Activated CD4-positive, alpha-beta memory T cell treated with anti-CD3 and anti-CD28 coated beads, Interleukin-2, amount 10 ng/mL, durations not matched to agents 7 days and 5 days (primary cell): ENCODE data around the gene ATAD2B. TPM values are rescaled to one million over a fixed set of nuclear protein-coding genes. Genes with fewer than 3 reads are reported as not detected.
"Not testable (repeated sequence)": the region's sequence is repeated elsewhere in the genome, so short reads cannot be mapped to it uniquely, and the experiment has no call there.

Experiments
- CTCF ChIA-PET: fragments of 350-600 bp; sonication (Branson Sonifier 250); formaldehyde crosslinking; loops from one replicate; lab custom pipeline; 2021; ENCODE audit warnings: antibody characterized with exemption, inconsistent platforms; lab: Charles Lee
- POLR2A ChIA-PET: fragments of 350-600 bp; sonication (Branson Sonifier 250); formaldehyde crosslinking; loops from one replicate; lab custom pipeline; 2021; ENCODE audit warnings: antibody characterized with exemption; lab: Charles Lee
- DNase-seq: peaks from one replicate; pipeline ENCODE4 v3.0.0-alpha.2; 2020
- H3K27ac Mint-ChIP-seq: one replicate; pipeline ENCODE4 v1.8.0; 2021; ENCODE audit warnings: mild to moderate bottlenecking, mixed read lengths
- H3K27me3 Mint-ChIP-seq: one replicate; pipeline ENCODE4 v1.8.0; 2021; ENCODE audit warnings: mixed read lengths
- H3K36me3 Mint-ChIP-seq: one replicate; pipeline ENCODE4 v1.8.0; 2021; ENCODE audit warnings: low read depth, mixed read lengths
- H3K4me1 Mint-ChIP-seq: one replicate; pipeline ENCODE4 v1.8.0; 2021; ENCODE audit warnings: mixed read lengths
- H3K4me3 Mint-ChIP-seq: one replicate; pipeline ENCODE4 v1.8.0; 2021; ENCODE audit warnings: mild to moderate bottlenecking, mixed read lengths
- H3K9me3 Mint-ChIP-seq: one replicate; pipeline ENCODE4 v1.8.0; 2021; ENCODE audit warnings: mixed read lengths
- total RNA-seq, 2 experiments: library from RNA; stranded (reverse); gene quantifications; one replicate each; pipeline ENCODE4 v1.2.3, GENCODE V29; 2021

The ATAD2B gene
- total RNA-seq, 2 experiments from 2014 or later = 17.6 to 19.5 TPM

DNA sequence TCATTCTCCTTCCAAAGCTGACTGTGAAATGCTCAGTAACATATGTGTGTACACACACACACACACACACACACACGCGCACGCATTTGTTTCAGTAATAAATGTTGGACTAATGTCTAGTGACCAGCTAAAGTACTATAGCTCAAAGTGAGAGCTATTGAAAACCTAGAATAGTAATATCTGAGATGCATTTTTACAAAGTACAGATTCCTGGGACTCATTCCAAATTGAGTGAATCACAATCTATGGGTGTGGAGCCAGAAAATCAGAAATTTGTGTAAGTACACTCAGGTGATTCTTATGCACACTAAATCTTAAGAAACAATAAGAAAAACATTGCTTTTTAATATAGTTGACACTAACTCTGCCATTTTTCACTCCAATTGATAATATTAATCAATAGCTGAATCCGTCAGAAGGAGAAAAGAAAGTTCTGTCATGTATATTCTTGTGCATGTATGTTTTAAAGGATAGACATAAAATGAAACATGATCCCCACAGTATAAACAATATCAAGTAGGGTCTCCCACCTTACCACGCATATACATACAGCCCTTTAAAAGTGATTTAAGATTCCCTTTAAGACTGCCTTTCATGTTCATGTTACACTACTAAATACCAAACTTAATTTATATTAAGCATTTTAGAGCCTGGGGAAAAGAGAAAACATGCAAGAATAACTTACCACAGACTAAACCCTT lies 123.5 kb downstream of the ATAD2B start:
- CTCF ChIA-PET = interaction anchor here (1.2 to 1.6 kb wide), 2 partner anchors 15 to 281 kb away, joined by 3 to 5 read pairs; partner anchors contain the start of gene TP53I3
- peaks cover 11% of the 10 kb centered on the region for H3K36me3 Mint-ChIP-seq
- H3K9me3 Mint-ChIP-seq = no peaks in the 10 kb centered on the region
- peaks cover 2% of the 10 kb centered on the region for H3K4me1 Mint-ChIP-seq
- no peak overlapping the region for H3K27ac Mint-ChIP-seq
- no peak for DNase-seq
- H3K4me3 Mint-ChIP-seq = no peak overlapping the region
- POLR2A ChIA-PET = no interaction called here
- no peaks in the 10 kb centered on the region for H3K27me3 Mint-ChIP-seq

GRCh38 chr2:23801396-23801795 lies 125.5 kb downstream of the ATAD2B start:
- Mint-ChIP-seq H3K9me3 (no peaks in the 10 kb centered on the region), H3K27me3 (no peaks in the 10 kb centered on the region), H3K4me1 (no peaks in the 10 kb centered on the region), H3K36me3 (peaks cover 4% of the 10 kb centered on the region), H3K27ac (no peak overlapping the region), H3K4me3 (no peak overlapping the region)
- no peak for DNase-seq
- ChIA-PET POLR2A (no interaction called here), CTCF (interaction anchor here (0.9 to 1.3 kb wide), 2 partner anchors 23 to 126 kb away, joined by 3 read pairs; partner anchors contain the start of gene ATAD2B)

- Mint-ChIP-seq H3K9me3 (no peaks in the 10 kb centered on the region), H3K36me3 (peaks cover 6% of the 10 kb centered on the region), H3K27me3 (no peaks in the 10 kb centered on the region), H3K4me1 (no peaks in the 10 kb centered on the region), H3K27ac (no peak overlapping the region), H3K4me3 (no peak overlapping the region)
- POLR2A ChIA-PET = no interaction called here
- no peak for DNase-seq
- CTCF ChIA-PET = no interaction called here
Measured at GRCh38 chr2:23794234-23794633, 132.7 kb downstream of the ATAD2B start.

DNA sequence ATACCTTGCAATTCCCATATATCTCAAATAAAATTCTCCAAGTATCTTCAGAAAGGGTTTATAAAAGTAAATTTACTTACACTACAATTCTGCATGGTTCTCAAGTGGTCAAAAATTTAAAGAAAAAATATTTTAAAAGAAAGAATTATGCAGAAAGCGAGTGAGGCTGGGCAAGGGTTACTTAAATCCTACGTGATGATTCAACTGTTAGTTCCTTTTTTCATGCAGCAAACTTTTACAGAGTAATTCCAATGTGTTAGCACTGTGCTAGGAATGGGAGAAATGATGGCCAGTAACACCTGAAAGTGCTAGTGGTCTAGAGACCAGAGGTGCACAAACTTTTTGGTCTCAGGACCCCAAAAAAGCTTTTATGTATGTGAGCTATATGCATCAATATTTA lies 133.4 kb downstream of the ATAD2B start:
- Mint-ChIP-seq H3K4me3 (no peak overlapping the region), H3K4me1 (peaks cover 7% of the 10 kb centered on the region), H3K36me3 (peaks cover 10% of the 10 kb centered on the region), H3K9me3 (no peaks in the 10 kb centered on the region), H3K27ac (no peak overlapping the region), H3K27me3 (no peaks in the 10 kb centered on the region)
- POLR2A ChIA-PET = no interaction called here
- CTCF ChIA-PET = no interaction called here
- no peak for DNase-seq

DNA sequence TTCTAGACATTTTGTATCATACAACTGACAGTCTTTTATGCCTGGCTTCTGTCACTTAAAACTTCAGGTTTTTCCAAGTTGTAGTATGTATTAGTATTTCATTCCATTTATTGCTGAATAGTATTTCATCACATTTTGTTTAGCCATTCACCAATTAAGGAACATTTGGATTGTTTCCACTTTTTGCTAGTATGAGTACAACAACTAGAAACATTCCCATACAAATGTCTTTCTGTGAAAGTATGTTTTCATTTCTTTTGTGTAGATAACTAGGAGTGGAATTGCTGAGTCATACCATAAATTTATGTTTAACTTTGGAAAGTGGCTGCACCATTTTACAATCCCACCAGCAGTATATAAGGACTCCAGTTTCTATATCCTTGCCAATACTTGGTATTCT lies 135.9 kb downstream of the ATAD2B start:
- ChIA-PET POLR2A (no interaction called here), CTCF (no interaction called here)
- no peak for DNase-seq
- Mint-ChIP-seq H3K9me3 (no peaks in the 10 kb centered on the region), H3K4me1 (peaks cover 17% of the 10 kb centered on the region), H3K27me3 (no peaks in the 10 kb centered on the region), H3K27ac (no peak overlapping the region), H3K4me3 (no peak overlapping the region), H3K36me3 (peaks cover 11% of the 10 kb centered on the region)

DNA sequence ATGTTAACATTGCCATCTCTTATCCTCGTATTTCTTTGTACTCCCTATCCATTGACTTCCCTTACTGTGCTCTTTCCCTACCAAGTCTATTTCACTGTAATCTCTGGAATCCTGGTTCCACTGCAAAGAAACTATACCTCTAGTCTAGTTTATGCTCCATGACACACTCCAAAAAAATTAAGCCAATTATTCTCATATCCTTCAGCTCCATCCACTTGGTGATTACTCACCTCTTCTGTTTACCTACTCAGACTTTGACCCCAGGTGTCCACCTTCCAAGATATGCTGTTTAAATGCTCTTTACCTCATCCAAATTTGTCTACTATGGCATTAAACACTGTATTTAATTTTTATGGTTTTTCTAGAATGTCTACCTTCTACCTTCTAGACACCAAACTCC lies 137.9 kb downstream of the ATAD2B start:
- H3K4me1 Mint-ChIP-seq = peaks cover 17% of the 10 kb centered on the region
- POLR2A ChIA-PET = no interaction called here
- H3K9me3 Mint-ChIP-seq = no peaks in the 10 kb centered on the region
- no peak overlapping the region for H3K27ac Mint-ChIP-seq
- H3K36me3 Mint-ChIP-seq = peaks cover 18% of the 10 kb centered on the region
- DNase-seq = no peak
- no peaks in the 10 kb centered on the region for H3K27me3 Mint-ChIP-seq
- CTCF ChIA-PET = no interaction called here
- no peak overlapping the region for H3K4me3 Mint-ChIP-seq

- Mint-ChIP-seq H3K4me3 (no peak overlapping the region), H3K27ac (no peak overlapping the region), H3K9me3 (no peaks in the 10 kb centered on the region), H3K36me3 (peaks cover 18% of the 10 kb centered on the region), H3K27me3 (no peaks in the 10 kb centered on the region), H3K4me1 (peaks cover 17% of the 10 kb centered on the region)
- no peak for DNase-seq
- ChIA-PET POLR2A (no interaction called here), CTCF (interaction anchor here (1.2 kb wide), 1 partner anchor 16 kb away, joined by 3 read pairs; no protein-coding TSS in a partner anchor)
Measured at GRCh38 chr2:23788100-23788499, 138.8 kb downstream of the ATAD2B start.

- Mint-ChIP-seq H3K36me3 (peaks cover 14% of the 10 kb centered on the region), H3K27me3 (no peaks in the 10 kb centered on the region), H3K9me3 (no peaks in the 10 kb centered on the region), H3K4me1 (peaks cover 17% of the 10 kb centered on the region), H3K4me3 (no peak overlapping the region), H3K27ac (no peak overlapping the region)
- ChIA-PET CTCF (interaction anchor here (0.9 kb wide), 1 partner anchor 15 kb away, joined by 3 read pairs; no protein-coding TSS in a partner anchor), POLR2A (no interaction called here)
- DNase-seq = no peak
Measured at GRCh38 chr2:23784971-23785370, 142.0 kb downstream of the ATAD2B start.

GRCh38 chr2:23782646-23783045 lies 144.3 kb downstream of the ATAD2B start:
- Mint-ChIP-seq H3K4me1 (peaks cover 2% of the 10 kb centered on the region), H3K27ac (no peak overlapping the region), H3K27me3 (no peaks in the 10 kb centered on the region), H3K4me3 (no peak overlapping the region), H3K36me3 (peaks cover 8% of the 10 kb centered on the region), H3K9me3 (no peaks in the 10 kb centered on the region)
- POLR2A ChIA-PET = no interaction called here
- no peak for DNase-seq
- CTCF ChIA-PET = no interaction called here

GRCh38 chr2:23782126-23782525 lies 144.8 kb downstream of the ATAD2B start:
- no peaks in the 10 kb centered on the region for H3K4me1 Mint-ChIP-seq
- no peaks in the 10 kb centered on the region for H3K9me3 Mint-ChIP-seq
- H3K27ac Mint-ChIP-seq = no peak overlapping the region
- H3K4me3 Mint-ChIP-seq = no peak overlapping the region
- DNase-seq = no peak
- H3K27me3 Mint-ChIP-seq = no peaks in the 10 kb centered on the region
- H3K36me3 Mint-ChIP-seq = peaks cover 8% of the 10 kb centered on the region
- POLR2A ChIA-PET = no interaction called here
- CTCF ChIA-PET = no interaction called here

GRCh38 chr2:23780465-23780864 lies 146.5 kb downstream of the ATAD2B start:
- H3K27me3 Mint-ChIP-seq, DNase-seq, H3K4me3 Mint-ChIP-seq, H3K4me1 Mint-ChIP-seq, H3K9me3 Mint-ChIP-seq, H3K27ac Mint-ChIP-seq: not testable (repeated sequence)
- ChIA-PET POLR2A (interaction anchor here (0.7 kb wide), 1 partner anchor 349 kb away, joined by 3 read pairs; no protein-coding TSS in a partner anchor), CTCF (interaction anchor here (1.2 kb wide), 1 partner anchor 147 kb away, joined by 3 read pairs; the partner anchor contains the start of gene ATAD2B)
- peaks cover 11% of the 10 kb centered on the region for H3K36me3 Mint-ChIP-seq

- Mint-ChIP-seq H3K36me3 (peaks cover 10% of the 10 kb centered on the region), H3K4me3 (no peak overlapping the region), H3K27me3 (no peaks in the 10 kb centered on the region), H3K27ac (no peak overlapping the region), H3K4me1 (no peaks in the 10 kb centered on the region), H3K9me3 (no peaks in the 10 kb centered on the region)
- DNase-seq = no peak
- ChIA-PET CTCF (no interaction called here), POLR2A (no interaction called here)
Measured at GRCh38 chr2:23777826-23778225, 149.1 kb downstream of the ATAD2B start.

- peaks cover 24% of the 10 kb centered on the region for H3K36me3 Mint-ChIP-seq
- no peaks in the 10 kb centered on the region for H3K27me3 Mint-ChIP-seq
- ChIA-PET CTCF (no interaction called here), POLR2A (no interaction called here)
- DNase-seq = no peak
- H3K4me1 Mint-ChIP-seq = no peaks in the 10 kb centered on the region
- no peak overlapping the region for H3K27ac Mint-ChIP-seq
- no peaks in the 10 kb centered on the region for H3K9me3 Mint-ChIP-seq
- no peak overlapping the region for H3K4me3 Mint-ChIP-seq
Measured at GRCh38 chr2:23776021-23776420, 150.9 kb downstream of the ATAD2B start.

- Mint-ChIP-seq H3K9me3 (no peaks in the 10 kb centered on the region), H3K27ac (no peak overlapping the region), H3K4me3 (no peak overlapping the region), H3K36me3 (peaks cover 37% of the 10 kb centered on the region), H3K4me1 (no peaks in the 10 kb centered on the region), H3K27me3 (no peaks in the 10 kb centered on the region)
- CTCF ChIA-PET = no interaction called here
- DNase-seq = no peak
- POLR2A ChIA-PET = no interaction called here
Measured at GRCh38 chr2:23772684-23773083, 154.2 kb downstream of the ATAD2B start.
